HG03175 (cell line): ENCODE data around the gene LARGE2.

Experiments used
- ATAC-seq: cut with Tn5 transposase; IDR thresholded peaks from one replicate; pipeline ENCODE4 v1.9.1; 2021; ENCODE audit warnings: mild to moderate bottlenecking, moderate library complexity; ENCODE audit not compliant: unreplicated experiment

Gene LARGE2

GRCh38 chr11:45913942-45914635, 8.4 kb upstream of the LARGE2 start:
- no peak for ATAC-seq

GRCh38 chr11:45915446-45915845, 7.0 kb upstream of the LARGE2 start:
- no peak for ATAC-seq

GRCh38 chr11:45917286-45917622, 5.2 kb upstream of the LARGE2 start:
- ATAC-seq, result peak; percentile 0

- ATAC-seq, result peak; percentile 84
Observed at GRCh38 chr11:45917623-45918330, 4.7 kb upstream of the LARGE2 start, which contains the start of gene PEX16. Gene PEX16, minus strand, starts transcription at chr11:45917877. Its CDS starts 66 bp downstream, at chr11:45917811.

- ATAC-seq, result peak; percentile 32
Observed at GRCh38 chr11:45918331-45918941, 4.0 kb upstream of the LARGE2 start.

GRCh38 chr11:45918962-45919675, 3.3 kb upstream of the LARGE2 start:
- no peak for ATAC-seq

GRCh38 chr11:45919806-45920530, 2.5 kb upstream of the LARGE2 start:
- ATAC-seq, result no peak

- no peak for ATAC-seq
Observed at GRCh38 chr11:45920531-45921477, 1.7 kb upstream of the LARGE2 start.

- ATAC-seq, result no peak
Observed at GRCh38 chr11:45921561-45922424, 663 bp upstream of the LARGE2 start.

- no peak for ATAC-seq
Observed at GRCh38 chr11:45924036-45924915, 1.8 kb downstream of the LARGE2 start.

- no peak for ATAC-seq
Observed at GRCh38 chr11:45924927-45925326, 2.5 kb downstream of the LARGE2 start.

- no peak for ATAC-seq
Observed at GRCh38 chr11:45925550-45925949, 3.1 kb downstream of the LARGE2 start.

GRCh38 chr11:45926001-45926401, 3.5 kb downstream of the LARGE2 start:
- ATAC-seq, result no peak

- ATAC-seq, result no peak
Observed at GRCh38 chr11:45926536-45927331, 4.3 kb downstream of the LARGE2 start.

GRCh38 chr11:45927332-45927683, 4.9 kb downstream of the LARGE2 start:
- ATAC-seq, result no peak

GRCh38 chr11:45927684-45928413, 5.4 kb downstream of the LARGE2 start:
- ATAC-seq, result no peak
